HEK293 (cell line): ENCODE data around the gene ADAMTS2.

ENCODE experiments used
- CTCF ChIA-PET: fragments of 350-600 bp; formaldehyde crosslinking; extraction: SDS; loops from one replicate; lab custom pipeline; 2021; ENCODE audit warnings: antibody characterized with exemption; lab: Yijun Ruan, JAX
- POLR2A ChIA-PET: fragments of 300-600 bp; formaldehyde crosslinking; extraction: SDS; loops from one replicate; lab custom pipeline; 2020; ENCODE audit warnings: antibody characterized with exemption, inconsistent platforms; lab: Yijun Ruan, JAX
- H3K27ac ChIP-seq: fragments of 200-500 bp; sonication (Bioruptor generic); 2 replicates; pipeline ENCODE4 v1.5.1; 2014; ENCODE audit warnings: low read depth, low read length, control low read depth, inconsistent platforms; ENCODE audit errors: extremely low read depth
- H3K36me3 ChIP-seq, 2 experiments: fragments of 200-500 bp in 1 of 2; sonication (Bioruptor generic) in 1 of 2; 1 replicate in 1 of 2; 2 replicates in 1 of 2; pipeline ENCODE4 v1.5.1; 2014 to 2017; ENCODE audit warnings: inconsistent platforms in 2 of 2, low read length in 2 of 2; ENCODE audit not compliant: control insufficient read depth in 2 of 2, insufficient read depth in 1 of 2
- H3K4me1 ChIP-seq: fragments of 200-500 bp; sonication (Bioruptor generic); 2 replicates; pipeline ENCODE4 v1.5.1; 2014; ENCODE audit warnings: mild to moderate bottlenecking, low read length, inconsistent platforms; ENCODE audit not compliant: control insufficient read depth, insufficient read depth
- H3K4me3 ChIP-seq: 2 replicates; pipeline ENCODE4 v1.5.1; 2011; ENCODE audit warnings: low read depth, mild to moderate bottlenecking, control low read depth, low read length, moderate library complexity
- H3K9me3 ChIP-seq: fragments of 200-500 bp; sonication (Bioruptor generic); 2 replicates; pipeline ENCODE4 v1.5.1; 2014; ENCODE audit warnings: low read depth, low read length, inconsistent platforms; ENCODE audit not compliant: control insufficient read depth, insufficient read depth
- EGR2 ChIP-seq: fragments of 450-650 bp; formaldehyde crosslinking; IDR thresholded peaks from 2 replicates; pipeline ENCODE4 v1.5.1; 2016; ENCODE audit warnings: low read depth, missing biosample characterization, missing genetic modification characterization
- OSR2 ChIP-seq: fragments of 450-650 bp; formaldehyde crosslinking; IDR thresholded peaks from 2 replicates; pipeline ENCODE4 v1.5.1; 2016; ENCODE audit warnings: missing biosample characterization, missing genetic modification characterization
- YY1 ChIP-seq: fragments of 450-650 bp; formaldehyde crosslinking; IDR thresholded peaks from 2 replicates; pipeline ENCODE4 v1.5.1; 2018; ENCODE audit warnings: missing biosample characterization, missing genetic modification characterization
- YY2 ChIP-seq: fragments of 450-650 bp; formaldehyde crosslinking; IDR thresholded peaks from 2 replicates; pipeline ENCODE4 v1.5.1; 2016; ENCODE audit warnings: missing biosample characterization, missing genetic modification characterization
- ZBTB6 ChIP-seq: fragments of 450-650 bp; formaldehyde crosslinking; IDR thresholded peaks from 2 replicates; pipeline ENCODE4 v1.5.1; 2017; ENCODE audit warnings: missing biosample characterization, missing genetic modification characterization
- ZFP3 ChIP-seq: fragments of 450-650 bp; formaldehyde crosslinking; IDR thresholded peaks from 2 replicates; pipeline ENCODE4 v1.5.1; 2016; ENCODE audit warnings: low read depth, missing biosample characterization, missing genetic modification characterization
- ZNF169 ChIP-seq: fragments of 450-650 bp; formaldehyde crosslinking; IDR thresholded peaks from 2 replicates; pipeline ENCODE4 v1.5.1; 2016; ENCODE audit warnings: missing biosample characterization, missing genetic modification characterization
- ZNF341 ChIP-seq: fragments of 450-650 bp; formaldehyde crosslinking; IDR thresholded peaks from 2 replicates; pipeline ENCODE4; 2016; ENCODE audit warnings: low read depth, missing biosample characterization, missing genetic modification characterization
- ZNF513 ChIP-seq: fragments of 450-650 bp; IDR thresholded peaks from 2 replicates; pipeline ENCODE4 v1.5.1; 2018; ENCODE audit warnings: missing biosample characterization, missing genetic modification characterization
- ZNF830 ChIP-seq: fragments of 450-650 bp; IDR thresholded peaks from 2 replicates; pipeline ENCODE4 v1.5.0; 2018; ENCODE audit warnings: missing biosample characterization, missing genetic modification characterization, low read depth, mild to moderate bottlenecking, moderate library complexity

Gene ADAMTS2

GRCh38 chr5:179276838-179277395 is 68.3 kb downstream of the ADAMTS2 start (continued):
- TF ChIP-seq OSR2 (tag by site-specific recombination), result no peak
- no peak for TF ChIP-seq ZNF341
- TF ChIP-seq ZNF830 (tag by site-specific recombination), result no peak

GRCh38 chr5:179275941-179276837 is 69.1 kb downstream of the ADAMTS2 start:
- no peak overlapping the region for H3K27ac ChIP-seq
- no peaks in the 10 kb centered on the region for H3K9me3 ChIP-seq
- no peak overlapping the region for H3K4me3 ChIP-seq
- ChIA-PET POLR2A (no interaction called here), CTCF (interaction anchor here (0.6 kb wide), 2 partner anchors 195 to 686 kb away, joined by 3 to 4 read pairs; partner anchors contain the start of gene COL23A1)
- no peaks in the 10 kb centered on the region for H3K36me3 ChIP-seq
- no peak for TF ChIP-seq YY2 (tag by site-specific recombination)
- peak; percentile 17; the same call in 1 of the 2 replicates for TF ChIP-seq EGR2
- H3K4me1 ChIP-seq, result no peaks in the 10 kb centered on the region

- TF ChIP-seq YY1 (tag by site-specific recombination) (no peak), ZFP3 (no peak), ZNF513 (tag by site-specific recombination) (no peak)
- no peaks in the 10 kb centered on the region for H3K9me3 ChIP-seq
- H3K4me3 ChIP-seq, result no peak overlapping the region
- no peaks in the 10 kb centered on the region for H3K36me3 ChIP-seq
- no peak overlapping the region for H3K27ac ChIP-seq
- no peaks in the 10 kb centered on the region for H3K4me1 ChIP-seq
- CTCF ChIA-PET, result no interaction called here
- POLR2A ChIA-PET, result no interaction called here
Observed at GRCh38 chr5:179275381-179275878, 69.8 kb downstream of the ADAMTS2 start.

- Histone ChIP-seq H3K4me3 (no peak overlapping the region), H3K9me3 (no peaks in the 10 kb centered on the region), H3K4me1 (no peaks in the 10 kb centered on the region), H3K27ac (no peak overlapping the region), H3K36me3 (no peaks in the 10 kb centered on the region)
- POLR2A ChIA-PET, result no interaction called here
- CTCF ChIA-PET, result interaction anchor here (0.6 kb wide), 1 partner anchor 1433 kb away, joined by 3 read pairs; no protein-coding TSS in a partner anchor
- TF ChIP-seq ZBTB6 (tag by site-specific recombination) (no peak), ZNF169 (tag by site-specific recombination) (no peak)
Observed at GRCh38 chr5:179274321-179275315, 70.6 kb downstream of the ADAMTS2 start.
